Ishikawa (cell line): ENCODE measurements around the gene RPS6KA2.
A peak's percentile ranks its signal among the peaks of the same experiment; 100 is the strongest.

Experiments used
- CEBPB ChIP-seq: IDR thresholded peaks from 2 replicates; pipeline ENCODE4 v1.6.1; 2012
- CREB1 ChIP-seq: IDR thresholded peaks from 2 replicates; pipeline ENCODE4 v1.6.1; 2012; ENCODE audit warnings: low read depth
- EGR1 ChIP-seq: IDR thresholded peaks from 2 replicates; pipeline ENCODE4 v1.6.1; 2012
- EP300 ChIP-seq: IDR thresholded peaks from 2 replicates; pipeline ENCODE4 v1.6.1; 2012; ENCODE audit warnings: borderline replicate concordance
- FOXM1 ChIP-seq: IDR thresholded peaks from 2 replicates; pipeline ENCODE4 v1.6.1; 2012; ENCODE audit warnings: low read depth, borderline replicate concordance
- NFIC ChIP-seq: IDR thresholded peaks from 2 replicates; pipeline ENCODE4 v1.6.1; 2012
- RAD21 ChIP-seq: IDR thresholded peaks from 2 replicates; pipeline ENCODE4 v1.6.1; 2012; ENCODE audit warnings: low read depth
- TAF1 ChIP-seq: IDR thresholded peaks from 2 replicates; pipeline ENCODE4 v1.6.1; 2012; ENCODE audit warnings: low read depth, mild to moderate bottlenecking
- TCF12 ChIP-seq: IDR thresholded peaks from 2 replicates; pipeline ENCODE4 v1.6.1; 2012; ENCODE audit warnings: low read depth
- TEAD4 ChIP-seq: IDR thresholded peaks from 2 replicates; pipeline ENCODE4 v1.6.1; 2012
- YY1 ChIP-seq: IDR thresholded peaks from 2 replicates; pipeline ENCODE4 v1.6.1; 2012; ENCODE audit warnings: low read depth
- ZBTB7A ChIP-seq: IDR thresholded peaks from 2 replicates; pipeline ENCODE4 v1.6.1; 2012; ENCODE audit warnings: low read depth
- TF ChIP-seq, protein P1 (sequence below): IDR thresholded peaks from 2 replicates; pipeline ENCODE4 v1.6.1; 2012
- TF ChIP-seq, protein P2 (sequence below): IDR thresholded peaks from 2 replicates; pipeline ENCODE4 v1.6.1; 2012; ENCODE audit warnings: low read depth, mild to moderate bottlenecking
- TF ChIP-seq, protein P3 (sequence below): IDR thresholded peaks from 2 replicates; pipeline ENCODE4 v1.6.1; 2012

RPS6KA2 gene

DNA sequence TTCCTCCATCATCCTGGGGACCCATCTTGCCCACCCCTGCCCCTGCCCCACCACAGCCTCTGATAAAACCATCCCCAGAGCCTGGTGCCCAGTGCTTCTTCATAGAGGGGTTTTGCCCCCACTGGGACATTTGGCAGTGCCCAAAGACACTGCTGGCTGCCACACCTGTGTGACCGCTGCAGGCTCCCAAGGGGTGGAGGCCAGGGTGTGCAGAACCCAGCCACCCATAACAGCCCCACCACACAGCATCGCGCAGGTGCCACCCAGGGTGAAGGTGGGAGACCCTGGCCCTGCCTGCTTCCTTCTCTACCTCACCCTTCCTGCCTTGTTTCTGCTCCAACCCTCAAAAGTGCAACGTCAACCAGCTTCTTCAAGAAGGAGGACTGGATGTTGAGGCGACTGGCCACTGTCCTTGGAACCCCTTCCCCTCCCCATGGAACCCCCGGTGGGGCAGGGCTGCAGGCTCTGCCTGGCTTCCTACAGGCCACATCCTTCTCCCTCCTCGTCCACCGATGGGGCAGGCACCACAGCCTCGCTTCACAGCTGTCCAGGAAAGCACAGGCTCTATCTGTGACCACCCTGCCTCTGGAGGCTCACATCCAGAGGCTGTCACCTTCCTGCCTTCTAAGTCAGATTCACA lies 165.1 kb downstream of the RPS6KA2 start:
- TF ChIP-seq TAF1: no peak
- no peak for TF ChIP-seq FOXM1

DNA sequence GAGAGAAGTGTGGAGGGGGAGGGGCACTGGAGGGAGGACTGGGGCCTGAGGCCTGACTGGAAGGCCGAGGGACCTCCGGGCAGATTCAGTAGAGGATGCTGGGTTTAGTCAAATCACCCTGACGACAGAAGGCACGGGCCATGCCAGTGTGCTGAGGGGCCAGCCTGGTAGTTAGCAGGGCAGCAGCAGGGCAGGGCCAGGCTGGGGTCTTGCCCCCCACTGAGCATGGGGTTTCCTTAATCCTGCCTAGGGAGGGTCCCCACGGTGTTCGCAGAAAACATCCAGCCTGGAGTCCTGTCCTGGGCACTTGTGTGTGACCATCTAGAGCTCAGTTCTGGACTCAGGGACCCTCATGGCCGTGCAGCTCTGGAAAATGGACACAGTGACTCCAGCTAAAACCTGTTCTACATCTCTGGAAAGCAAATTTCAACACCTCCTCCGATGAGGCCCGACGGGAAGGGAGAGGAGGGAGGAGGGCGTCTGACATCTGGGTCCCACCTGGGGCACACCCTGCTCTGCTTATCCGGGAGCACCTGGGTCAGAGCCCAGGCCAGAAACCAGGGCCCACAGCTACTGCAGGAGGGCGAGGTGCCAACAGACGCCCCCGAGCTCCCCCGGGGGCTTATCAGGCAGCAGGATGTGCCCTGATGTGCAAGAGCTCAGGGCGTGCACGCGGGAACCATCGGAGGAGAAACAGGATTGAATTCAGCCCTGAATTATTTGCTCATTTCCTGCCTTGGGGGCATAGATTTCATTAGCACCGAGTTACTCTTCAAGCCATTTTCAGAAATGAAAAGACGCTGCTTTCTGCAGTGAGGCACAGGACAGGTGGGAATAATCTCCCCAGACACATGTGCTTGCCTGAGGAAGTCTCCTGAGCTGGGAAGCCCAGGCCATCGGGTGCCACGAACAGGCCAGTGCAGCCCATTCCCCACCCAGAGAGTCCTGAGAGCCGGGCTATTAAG lies 166.3 kb downstream of the RPS6KA2 start:
- TF ChIP-seq CREB1: no peak
- no peak for TF ChIP-seq RAD21

DNA sequence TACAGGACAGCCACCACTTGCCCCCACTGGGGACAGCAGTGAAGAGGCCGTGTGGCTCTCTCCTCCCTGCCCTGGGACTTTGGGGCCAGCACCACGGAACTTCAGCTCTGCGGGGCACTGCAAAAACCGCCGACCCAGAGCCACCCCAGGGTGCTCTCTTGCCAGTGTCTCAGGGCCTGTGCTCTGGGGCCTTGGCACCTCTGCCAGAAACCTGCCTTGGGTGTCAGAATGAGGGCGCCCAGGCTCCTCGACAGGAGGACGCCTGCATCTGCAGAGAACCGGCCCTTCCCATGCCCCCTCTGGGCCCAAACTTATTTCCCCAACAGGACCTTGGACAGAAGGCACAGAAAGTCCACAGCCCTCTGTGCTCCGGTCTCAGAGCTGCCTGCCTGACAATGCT lies 167.1 kb downstream of the RPS6KA2 start:
- TF ChIP-seq CREB1: no peak
- no peak for TF ChIP-seq YY1
- no peak for TF ChIP-seq ZBTB7A
- TF ChIP-seq, protein P1, sequence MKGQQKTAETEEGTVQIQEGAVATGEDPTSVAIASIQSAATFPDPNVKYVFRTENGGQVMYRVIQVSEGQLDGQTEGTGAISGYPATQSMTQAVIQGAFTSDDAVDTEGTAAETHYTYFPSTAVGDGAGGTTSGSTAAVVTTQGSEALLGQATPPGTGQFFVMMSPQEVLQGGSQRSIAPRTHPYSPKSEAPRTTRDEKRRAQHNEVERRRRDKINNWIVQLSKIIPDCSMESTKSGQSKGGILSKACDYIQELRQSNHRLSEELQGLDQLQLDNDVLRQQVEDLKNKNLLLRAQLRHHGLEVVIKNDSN: no peak
- TF ChIP-seq, protein P2, sequence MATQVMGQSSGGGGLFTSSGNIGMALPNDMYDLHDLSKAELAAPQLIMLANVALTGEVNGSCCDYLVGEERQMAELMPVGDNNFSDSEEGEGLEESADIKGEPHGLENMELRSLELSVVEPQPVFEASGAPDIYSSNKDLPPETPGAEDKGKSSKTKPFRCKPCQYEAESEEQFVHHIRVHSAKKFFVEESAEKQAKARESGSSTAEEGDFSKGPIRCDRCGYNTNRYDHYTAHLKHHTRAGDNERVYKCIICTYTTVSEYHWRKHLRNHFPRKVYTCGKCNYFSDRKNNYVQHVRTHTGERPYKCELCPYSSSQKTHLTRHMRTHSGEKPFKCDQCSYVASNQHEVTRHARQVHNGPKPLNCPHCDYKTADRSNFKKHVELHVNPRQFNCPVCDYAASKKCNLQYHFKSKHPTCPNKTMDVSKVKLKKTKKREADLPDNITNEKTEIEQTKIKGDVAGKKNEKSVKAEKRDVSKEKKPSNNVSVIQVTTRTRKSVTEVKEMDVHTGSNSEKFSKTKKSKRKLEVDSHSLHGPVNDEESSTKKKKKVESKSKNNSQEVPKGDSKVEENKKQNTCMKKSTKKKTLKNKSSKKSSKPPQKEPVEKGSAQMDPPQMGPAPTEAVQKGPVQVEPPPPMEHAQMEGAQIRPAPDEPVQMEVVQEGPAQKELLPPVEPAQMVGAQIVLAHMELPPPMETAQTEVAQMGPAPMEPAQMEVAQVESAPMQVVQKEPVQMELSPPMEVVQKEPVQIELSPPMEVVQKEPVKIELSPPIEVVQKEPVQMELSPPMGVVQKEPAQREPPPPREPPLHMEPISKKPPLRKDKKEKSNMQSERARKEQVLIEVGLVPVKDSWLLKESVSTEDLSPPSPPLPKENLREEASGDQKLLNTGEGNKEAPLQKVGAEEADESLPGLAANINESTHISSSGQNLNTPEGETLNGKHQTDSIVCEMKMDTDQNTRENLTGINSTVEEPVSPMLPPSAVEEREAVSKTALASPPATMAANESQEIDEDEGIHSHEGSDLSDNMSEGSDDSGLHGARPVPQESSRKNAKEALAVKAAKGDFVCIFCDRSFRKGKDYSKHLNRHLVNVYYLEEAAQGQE: no peak
- TF ChIP-seq TAF1: no peak
- TF ChIP-seq CEBPB: no peak
- TF ChIP-seq TCF12: no peak
- TF ChIP-seq TEAD4: no peak
- TF ChIP-seq NFIC: no peak
- no peak for TF ChIP-seq FOXM1
- TF ChIP-seq EP300: no peak
- no peak for TF ChIP-seq RAD21
- TF ChIP-seq, protein P3, sequence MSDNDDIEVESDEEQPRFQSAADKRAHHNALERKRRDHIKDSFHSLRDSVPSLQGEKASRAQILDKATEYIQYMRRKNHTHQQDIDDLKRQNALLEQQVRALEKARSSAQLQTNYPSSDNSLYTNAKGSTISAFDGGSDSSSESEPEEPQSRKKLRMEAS: no peak

DNA sequence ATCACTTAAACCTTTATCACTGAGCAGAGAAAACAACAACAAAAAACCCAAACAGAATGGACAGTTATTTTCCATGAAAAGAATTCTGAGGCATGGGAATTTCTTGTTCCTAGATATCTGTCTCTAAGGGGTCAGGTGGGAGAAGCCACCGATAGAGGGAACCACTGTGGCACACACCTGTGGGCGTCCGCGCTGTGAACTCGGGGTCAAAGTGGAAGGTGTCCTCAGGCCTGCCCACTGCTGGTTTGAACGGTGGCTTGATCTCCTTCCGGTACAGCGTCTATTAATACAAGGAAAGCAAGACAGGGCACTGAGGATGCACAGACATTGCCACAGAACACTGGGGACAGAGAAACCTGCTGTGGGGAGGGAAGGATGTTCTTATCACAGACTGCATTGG lies 167.8 kb downstream of the RPS6KA2 start:
- TF ChIP-seq TEAD4: no peak
- TF ChIP-seq, protein P2: no peak
- TF ChIP-seq CEBPB: no peak
- no peak for TF ChIP-seq TCF12
- no peak for TF ChIP-seq TAF1
- TF ChIP-seq FOXM1: no peak
- TF ChIP-seq EGR1: no peak
- no peak for TF ChIP-seq NFIC
- no peak for TF ChIP-seq CREB1
- TF ChIP-seq EP300: no peak
- TF ChIP-seq RAD21: no peak

DNA sequence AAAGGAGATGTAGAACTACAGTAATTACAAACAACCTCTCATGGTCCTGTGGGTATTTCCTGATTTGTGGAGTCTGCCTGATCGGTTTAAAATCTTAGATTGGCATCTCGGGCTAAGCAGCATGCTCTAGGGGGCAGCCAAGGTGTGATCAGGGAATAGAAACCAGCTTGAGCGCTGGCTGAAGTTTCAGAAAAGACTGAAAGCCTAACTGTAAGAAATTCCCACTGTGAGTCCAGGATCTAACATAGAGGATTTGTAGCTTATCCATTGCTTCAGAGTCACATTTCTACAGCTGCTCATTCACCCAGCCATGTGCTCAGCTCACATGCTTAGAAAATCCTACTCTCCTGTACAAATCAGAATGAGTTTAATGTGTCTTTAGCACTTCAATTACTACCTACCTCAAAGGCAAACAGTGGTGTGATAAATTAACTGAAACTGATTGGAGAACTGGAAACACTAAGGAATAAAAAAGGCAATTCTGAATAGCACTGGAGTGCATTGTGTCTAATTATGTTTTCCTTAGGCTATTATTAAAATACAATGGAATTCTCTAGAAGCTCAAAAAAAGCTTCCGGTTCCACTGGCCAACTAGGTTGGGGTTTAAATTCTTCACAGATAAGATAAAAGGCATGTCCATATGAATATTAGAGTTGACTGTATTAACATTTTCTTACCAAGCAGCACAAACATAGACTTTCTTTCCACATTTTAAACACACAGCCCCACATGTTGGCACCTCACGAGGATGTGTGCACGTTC lies 170.5 kb downstream of the RPS6KA2 start:
- TF ChIP-seq FOXM1: no peak
- TF ChIP-seq RAD21: peak; percentile 50

DNA sequence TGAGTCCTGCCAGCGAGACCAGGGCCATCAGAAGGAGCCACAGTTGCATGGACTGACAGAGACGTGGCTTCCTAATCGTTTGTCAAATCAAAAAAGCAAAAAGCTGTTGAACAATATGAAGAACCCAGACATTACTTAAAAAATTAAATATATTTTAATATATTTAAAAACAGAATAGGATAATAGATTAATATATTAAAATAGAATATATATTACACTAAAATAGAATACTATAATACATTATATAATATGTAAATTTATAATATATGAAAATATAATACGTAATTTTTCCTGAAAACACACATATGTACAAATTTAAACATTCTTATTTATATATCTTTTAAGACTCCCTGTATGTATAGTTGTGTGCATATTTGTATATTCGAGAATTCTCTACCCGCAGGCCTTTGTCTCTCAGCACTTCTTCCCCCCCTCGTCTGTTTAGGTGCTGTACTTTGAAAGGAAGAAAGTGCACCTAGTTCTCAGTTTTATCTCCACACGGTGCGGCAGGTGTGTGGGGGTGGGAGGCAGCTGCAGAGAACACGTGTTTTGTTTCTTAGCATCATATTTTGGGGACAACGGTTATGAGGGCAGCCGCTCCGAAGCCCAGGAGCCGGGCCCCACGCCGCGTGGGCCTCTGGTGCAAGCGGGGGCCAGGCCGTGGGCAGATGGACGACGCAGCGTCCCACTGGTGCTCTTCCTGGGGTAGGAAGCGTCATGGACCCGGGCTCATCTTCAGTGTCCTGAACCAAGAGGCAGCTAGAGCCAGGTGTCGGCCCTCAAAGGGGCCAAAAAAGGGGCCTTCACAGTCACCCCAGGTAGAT lies 172.1 kb downstream of the RPS6KA2 start:
- no peak for TF ChIP-seq CREB1
- TF ChIP-seq, protein P1: no peak
